ENCODE data around the gene OR6B2.
A peak's percentile ranks its signal among the peaks of the same experiment; 100 is the strongest.

OR6B2 gene

DNA sequence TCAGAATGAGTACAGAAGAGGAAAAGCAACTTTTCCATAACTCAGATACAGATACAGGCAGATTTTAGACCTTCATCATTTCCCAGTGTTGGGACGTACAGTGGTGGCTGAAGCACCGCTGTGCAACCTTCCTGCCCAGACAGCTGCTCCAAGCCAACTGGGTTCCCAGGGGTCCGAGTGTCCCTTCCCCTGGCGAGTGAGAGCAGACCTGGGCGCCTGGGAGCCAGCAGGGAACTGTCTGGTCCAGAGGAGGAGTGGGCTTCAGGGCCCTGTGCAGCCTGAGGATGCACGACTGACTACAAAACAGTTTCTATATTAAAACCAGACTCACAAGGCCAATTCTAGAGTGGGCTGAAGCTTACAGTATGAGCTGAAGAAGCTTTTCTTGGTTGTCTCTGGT is 11.1 kb upstream of the OR6B2 start:
- no peak for DNase-seq (ENCODE audit: low read depth, low spot score)

DNA sequence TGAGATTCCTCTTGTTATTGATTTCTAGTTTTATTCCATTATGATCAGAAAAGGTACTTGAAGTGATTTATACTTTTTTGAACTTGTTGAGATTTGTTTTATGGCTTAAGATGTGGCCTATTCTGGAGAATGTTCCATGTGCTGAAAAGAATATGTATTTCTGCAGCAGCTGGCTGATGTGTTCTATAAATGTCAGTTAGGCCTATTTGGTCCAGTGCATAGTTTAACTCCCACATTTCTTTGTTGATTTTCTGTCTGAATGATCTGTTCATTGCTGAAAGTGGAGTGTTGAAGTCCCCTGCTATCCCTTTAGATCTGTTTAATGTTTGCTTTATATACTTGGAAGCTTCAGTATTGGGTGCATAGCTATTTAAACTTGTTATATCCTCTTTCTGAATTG is 7.1 kb upstream of the OR6B2 start:
- no peak for DNase-seq (ENCODE audit: low read depth, low spot score)

DNA sequence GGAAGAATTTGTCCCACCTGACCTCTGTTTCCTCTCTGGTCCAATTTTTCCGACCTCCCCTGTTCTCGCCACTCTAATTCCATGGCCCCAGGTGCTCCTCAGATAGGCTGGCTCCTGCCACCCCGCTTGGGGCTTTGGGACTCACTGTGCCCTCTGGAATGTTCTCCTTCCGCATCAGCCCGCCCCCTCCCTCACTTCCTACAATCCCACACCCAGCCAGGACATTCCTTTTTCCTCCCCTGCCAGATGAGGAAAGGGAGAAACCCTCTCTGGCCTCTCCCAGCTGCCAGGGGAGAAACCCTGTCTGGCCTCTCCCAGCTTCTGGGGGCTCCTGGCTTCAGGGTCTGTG is 3.1 kb upstream of the OR6B2 start:
- no peak for DNase-seq (ENCODE audit: low read depth, low spot score)

DNA sequence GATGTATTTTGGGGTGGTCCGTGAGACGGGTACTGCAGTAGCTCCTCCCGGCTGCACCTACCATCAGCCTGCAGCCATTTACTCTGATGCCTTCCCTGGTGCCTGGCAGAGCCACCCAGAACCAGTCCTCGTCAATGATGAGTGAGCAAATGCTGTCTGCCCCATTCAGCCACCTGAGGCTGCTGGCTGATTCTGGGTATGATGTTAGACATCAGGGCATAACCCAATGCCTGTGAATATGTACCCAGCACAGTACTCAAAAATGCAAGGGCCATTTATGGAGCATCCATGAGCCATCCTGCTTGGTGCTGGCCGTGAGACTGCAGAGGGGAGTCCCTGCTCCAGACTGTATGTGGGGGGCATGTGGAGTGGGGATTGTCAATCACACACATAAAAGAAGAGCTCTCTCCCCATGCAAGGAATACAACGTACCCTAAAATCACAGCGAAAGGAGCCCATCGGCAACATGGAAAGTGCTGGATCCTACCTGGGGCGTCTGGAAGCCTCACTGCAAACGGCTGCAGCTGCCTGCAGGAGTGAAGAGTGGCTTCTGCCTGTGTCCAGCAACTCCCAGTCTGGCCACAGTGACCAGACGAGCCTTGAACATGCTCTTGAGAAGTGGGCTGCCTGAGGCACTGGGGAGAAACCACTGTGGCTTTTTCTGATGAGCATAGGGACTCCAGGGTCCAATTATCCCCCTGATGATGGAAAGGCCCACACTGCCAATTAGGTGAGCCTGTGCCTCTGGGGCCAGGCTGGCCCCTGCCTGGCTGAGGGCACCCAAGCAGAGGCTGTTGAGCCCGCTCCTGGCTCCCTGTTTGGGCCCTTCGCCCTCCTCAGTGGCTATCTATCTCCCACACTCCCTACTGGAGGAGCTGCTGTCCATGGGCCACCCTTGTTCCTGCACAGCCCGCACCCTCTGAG is 2.4 kb upstream of the OR6B2 start:
- no peak for DNase-seq (ENCODE audit: low read depth, low spot score)

DNA sequence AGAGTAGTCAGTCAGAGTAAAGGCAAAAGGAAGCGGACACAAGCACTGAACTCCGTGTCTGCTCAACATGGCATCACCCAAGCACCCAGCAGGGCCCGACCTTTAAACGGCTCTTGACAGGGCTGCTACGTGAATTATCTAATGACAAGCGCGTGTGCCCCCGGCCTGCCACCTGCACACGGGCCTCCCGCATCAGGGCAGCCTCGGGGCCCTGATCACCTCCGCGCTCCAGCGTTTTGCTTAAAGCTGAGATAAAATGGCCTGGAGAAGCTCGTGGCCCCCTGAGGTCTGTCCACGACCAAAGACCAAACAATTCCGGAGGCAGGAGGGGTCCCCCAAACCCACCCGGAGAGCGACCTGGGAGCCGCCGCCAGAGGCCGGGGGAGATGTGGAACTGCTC is 5.5 kb downstream of the OR6B2 start:
- DNase-seq (ENCODE audit: low read depth, low spot score): peak; percentile 19

DNA sequence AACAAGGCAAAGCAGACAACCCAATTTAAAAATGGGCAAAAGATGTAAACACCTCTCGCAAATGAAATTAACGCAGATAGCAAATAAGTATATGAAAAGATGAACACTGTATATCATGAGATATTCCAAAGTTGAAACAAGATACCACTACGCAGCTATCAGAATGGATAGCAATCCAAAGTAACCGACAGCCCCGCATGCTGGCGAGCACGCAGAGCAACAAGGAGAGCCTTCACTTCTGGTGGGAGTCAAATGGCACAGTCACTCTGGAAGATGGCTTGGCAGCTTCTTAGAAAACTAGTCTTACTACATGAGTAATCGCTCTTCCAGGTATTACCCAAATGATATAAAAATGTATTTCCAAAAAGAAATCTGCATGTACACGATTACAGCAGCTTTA is 6.4 kb downstream of the OR6B2 start:
- DNase-seq (ENCODE audit: low read depth, low spot score): no peak

DNA sequence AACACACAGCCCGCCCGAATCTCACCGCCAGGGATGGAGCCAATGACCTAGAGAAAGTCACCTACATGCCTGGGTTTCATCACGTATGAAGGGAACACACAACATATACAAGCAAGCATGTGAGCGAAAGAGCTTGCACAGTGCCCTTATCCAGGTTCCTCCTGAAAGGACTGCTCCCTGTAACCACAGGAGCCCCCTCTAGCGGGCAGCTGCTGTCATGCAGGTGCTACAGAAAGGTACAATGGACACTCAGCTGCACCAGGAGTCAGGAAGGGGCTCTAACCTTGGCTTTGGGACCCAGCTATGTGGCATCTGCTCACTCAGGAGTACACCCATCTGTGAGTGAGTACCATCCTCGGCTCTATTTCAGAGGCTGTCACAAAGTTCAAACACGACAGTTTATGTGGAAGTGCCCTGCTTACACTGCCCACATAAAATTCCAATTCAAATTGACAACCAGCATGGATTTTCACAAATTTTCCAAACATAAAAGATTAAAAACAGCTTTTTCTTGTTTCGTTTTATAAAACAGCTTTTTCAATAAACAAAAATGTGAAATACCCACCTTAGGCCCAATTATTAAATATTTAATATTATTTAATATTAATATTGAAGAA is 8.6 kb downstream of the OR6B2 start:
- peak; percentile 80 for DNase-seq (ENCODE audit: low read depth, low spot score)

DNA sequence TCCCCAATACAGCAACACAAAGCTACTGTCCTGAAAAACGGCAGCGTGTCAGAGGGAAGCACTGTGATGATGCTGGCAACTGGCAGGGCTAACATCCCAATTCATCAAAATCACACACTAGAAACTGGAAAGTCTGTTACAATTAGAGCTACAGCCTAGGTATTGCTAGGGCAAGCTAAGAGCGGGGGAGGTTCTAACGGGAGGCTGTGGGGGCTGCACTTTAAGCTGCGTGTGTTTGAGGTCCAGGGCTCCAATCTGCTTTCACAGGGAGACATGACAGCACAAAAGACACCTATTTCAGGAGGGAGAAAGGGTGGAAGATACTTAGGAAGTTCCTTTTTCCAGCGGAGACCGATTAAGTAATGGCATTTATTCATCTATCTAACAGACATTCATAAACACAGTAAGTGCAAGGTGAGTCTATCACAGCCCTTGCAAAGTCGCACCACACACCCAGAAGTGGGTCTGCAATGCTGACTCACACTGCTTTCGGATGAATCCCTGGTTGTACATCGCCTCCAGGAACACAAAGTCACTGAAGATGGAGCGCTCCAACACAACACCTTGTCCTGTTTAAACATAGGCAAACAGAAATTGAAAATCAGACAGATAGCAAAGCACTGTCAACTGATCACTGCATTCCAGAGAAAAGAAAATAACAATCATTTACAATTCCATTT is 12.0 kb downstream of the OR6B2 start:
- DNase-seq (ENCODE audit: low read depth, low spot score): no peak

DNA sequence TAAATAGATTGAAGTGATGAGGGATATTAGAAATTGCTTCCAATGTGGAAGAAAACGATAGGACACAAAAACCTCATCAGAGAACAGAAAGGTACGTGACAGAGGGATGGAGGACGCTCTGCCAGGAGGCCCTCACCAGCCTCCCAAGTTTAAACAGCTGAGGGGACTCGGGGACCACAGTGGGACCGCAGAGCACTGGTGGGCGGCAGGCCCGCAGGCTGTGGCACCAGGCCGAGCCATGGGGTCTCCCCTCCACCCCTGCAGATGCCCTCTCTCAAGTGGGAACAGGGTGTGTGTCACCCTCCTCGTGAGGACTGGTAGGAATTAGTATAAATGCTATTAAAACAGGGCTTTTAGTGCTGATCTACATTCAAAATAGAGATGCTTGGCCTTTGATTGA is 15.9 kb downstream of the OR6B2 start:
- DNase-seq (ENCODE audit: low read depth, low spot score): no peak

DNA sequence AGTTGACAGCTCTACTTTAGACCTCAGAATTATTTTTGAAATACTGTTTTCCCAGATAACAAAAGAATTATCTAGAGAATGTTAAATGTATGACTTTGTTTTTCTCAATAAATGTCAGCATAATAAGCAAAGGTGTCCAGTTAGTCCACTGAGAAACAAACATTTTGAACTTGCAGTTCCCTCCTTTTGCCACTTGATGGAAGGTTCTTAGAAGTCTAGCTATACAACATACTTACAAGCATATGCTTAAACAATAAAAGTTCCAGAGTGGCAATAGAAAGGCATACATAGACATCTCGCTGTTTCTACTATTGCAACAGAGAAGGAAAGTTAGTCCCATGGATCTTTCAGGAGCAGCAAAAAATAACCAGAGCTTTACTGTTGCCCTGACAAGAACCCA is 16.9 kb downstream of the OR6B2 start:
- no peak for DNase-seq (ENCODE audit: low read depth, low spot score)

DNA sequence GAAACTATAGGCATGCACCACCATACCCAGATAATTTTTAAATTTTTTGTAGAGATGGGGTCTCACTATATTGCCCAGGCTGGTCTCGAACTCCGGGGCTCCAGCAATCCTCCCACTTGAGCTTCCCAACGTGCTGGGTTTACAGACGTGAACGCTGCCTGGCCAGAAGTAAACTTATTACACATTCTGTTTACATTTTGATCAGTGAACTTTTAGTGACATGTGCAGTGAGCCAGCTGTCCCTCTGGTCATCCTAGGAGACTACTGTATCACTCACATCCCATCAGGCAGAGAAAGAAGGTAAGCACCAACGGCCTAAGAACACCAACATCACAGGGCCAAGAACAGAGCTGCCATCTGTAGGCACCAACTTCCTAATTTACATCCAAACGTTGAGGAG is 27.2 kb downstream of the OR6B2 start:
- no peak for DNase-seq (ENCODE audit: low read depth, low spot score)

DNA sequence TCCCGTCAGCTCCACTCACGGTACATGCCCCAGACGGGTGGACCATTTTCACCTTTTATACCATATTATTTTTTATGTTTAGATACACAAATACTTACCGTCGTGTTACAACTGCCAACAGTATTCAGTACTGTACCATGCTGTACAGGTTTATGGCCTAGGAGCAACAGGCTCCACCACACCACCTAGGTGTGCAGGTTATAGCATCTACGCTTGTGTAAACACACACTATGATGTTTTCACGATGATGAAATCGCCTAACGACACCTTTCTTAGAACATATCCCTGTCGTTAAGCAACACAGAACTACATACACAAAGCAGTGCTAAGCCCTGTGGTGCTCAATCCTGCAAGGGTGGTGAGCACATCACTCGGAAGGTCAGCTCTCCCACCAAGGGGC is 29.6 kb downstream of the OR6B2 start:
- no peak for DNase-seq (ENCODE audit: low read depth, low spot score)

DNA sequence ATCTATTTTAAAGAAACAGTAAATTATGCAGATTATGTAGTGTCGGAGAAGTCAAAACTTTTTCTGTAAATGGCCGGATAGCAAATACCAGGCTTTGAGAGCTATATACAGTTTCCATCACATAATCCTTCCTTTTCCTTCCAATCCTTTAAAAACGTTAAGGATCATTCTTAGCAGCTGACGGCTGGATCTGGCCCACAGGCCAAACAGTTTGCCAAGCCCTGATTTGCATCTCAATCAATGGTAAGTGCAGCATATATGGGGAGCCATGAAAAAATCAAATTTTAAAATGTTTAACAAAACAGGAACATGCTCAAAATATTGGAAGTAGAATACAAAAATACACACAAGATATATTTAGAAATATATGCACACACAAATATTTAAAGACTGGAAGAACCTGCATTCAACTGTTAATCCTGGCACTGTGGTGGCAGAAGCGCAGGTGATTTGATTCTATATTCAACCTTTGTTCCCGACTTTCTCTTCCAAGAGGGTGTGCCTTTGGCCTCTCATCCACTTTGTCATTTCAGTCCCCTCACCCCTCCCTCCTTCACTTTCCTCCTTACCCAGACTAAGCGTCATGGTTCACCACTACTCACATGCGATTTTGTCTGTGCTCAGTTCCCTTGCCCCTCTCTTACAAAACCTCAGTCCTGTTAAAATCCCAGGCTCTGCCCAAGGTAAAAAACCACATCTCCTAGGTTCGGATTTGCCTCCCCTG is 32.4 kb downstream of the OR6B2 start:
- no peak for DNase-seq (ENCODE audit: low read depth, low spot score)

DNA sequence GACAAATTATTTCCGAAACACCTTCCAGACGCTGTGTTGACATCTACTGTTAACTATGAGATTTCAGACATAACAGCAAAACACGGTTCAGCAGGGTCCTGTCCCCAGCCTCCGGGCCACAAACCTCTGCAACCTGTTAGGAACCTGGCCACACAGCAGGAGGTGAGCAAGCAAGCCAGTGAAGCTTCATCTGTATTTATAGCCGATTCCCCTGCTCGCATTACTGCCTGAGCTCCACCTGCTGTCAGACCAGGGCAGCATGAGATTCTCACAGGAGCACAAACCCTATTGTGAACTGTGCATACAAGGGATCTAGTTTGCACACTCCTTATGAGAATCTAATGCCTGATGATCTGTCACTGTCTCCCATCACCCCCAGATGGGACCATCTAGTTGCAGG is 36.1 kb downstream of the OR6B2 start:
- DNase-seq (ENCODE audit: low read depth, low spot score): peak; percentile 11

DNA sequence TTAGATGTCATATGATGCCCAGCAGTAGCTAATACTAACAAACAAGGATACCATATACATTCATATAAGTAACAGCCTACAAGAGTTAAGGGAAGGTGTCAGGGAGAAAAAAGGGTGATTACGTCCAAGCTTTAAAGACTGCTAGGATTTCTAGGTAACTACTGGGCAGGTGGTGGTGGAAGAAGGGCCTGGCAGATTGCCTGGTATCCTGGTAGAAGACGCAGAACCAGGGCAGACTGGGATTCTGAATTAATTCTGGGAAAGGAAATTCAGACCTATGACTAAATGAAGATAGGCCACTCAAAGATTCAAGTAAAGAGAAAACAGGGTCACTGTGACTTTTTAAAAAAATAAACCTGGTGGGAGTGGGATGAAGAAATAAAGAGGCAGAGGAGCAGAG is 36.9 kb downstream of the OR6B2 start:
- DNase-seq (ENCODE audit: low read depth, low spot score): no peak

DNA sequence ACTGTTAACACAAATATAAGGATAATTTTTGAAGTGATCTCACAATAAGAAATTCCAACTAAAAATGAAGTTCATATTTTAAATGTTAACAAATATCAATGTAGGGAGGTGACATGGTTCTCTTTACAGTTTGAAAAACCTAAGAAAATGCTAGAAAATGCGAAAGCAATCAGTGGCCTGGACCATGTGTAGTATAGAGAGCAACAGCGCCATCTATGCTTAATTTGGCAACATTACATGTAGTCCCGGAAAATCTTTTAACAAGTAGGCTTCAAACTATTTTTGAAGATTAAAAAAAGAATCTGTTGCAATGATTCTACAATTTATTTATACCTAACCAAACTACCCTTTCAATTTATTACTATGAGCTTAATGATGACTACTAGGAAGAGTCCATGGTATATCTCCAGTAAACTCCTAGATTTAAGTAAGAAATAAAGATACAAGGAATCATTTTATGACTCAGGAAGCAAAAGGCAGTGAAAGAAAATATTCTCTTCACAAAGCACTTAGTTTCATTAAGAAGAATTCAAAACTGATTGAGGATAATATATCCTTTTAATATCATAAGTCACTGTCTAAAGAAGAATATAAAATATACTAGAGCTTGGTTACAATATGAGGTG is 38.4 kb downstream of the OR6B2 start:
- DNase-seq (ENCODE audit: low read depth, low spot score): no peak

DNA sequence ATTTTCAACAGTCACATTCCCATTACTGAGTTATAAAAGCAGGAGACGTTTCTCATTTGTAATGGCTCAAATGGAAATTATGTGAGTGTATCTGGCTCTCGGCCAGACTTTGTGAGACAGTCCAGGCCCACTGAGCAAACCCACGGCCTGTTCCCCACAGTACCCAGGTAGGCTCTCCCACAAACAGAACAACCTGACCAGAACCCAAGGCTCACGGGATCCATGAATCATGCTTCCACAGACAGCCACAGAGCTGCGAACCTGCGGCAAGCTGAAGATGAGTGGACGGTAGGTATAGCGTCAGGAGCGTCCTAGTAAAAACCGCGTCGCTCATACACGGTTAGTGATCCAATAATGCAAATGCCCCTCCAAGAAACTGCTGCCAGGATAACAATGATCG is 39.3 kb downstream of the OR6B2 start:
- DNase-seq (ENCODE audit: low read depth, low spot score): no peak

DNA sequence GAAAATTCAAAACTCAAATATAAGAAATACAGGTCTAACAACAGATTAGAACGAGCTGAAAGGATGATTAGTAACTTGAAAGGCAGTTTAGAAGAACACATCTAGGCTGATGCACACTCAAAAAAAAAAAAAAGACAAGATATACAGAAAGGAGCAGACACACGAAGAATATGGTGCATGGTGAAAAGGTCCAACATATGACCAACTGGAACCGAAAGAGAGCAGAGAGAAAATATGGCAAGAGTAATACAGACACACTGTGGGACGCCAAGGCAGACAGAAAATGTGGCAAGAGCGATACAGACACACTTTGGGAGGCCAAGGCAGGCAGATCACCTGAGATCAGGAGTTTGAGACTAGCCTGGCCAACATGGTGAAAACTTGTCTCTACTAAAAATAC is 44.9 kb downstream of the OR6B2 start:
- DNase-seq (ENCODE audit: low read depth, low spot score): no peak

DNA sequence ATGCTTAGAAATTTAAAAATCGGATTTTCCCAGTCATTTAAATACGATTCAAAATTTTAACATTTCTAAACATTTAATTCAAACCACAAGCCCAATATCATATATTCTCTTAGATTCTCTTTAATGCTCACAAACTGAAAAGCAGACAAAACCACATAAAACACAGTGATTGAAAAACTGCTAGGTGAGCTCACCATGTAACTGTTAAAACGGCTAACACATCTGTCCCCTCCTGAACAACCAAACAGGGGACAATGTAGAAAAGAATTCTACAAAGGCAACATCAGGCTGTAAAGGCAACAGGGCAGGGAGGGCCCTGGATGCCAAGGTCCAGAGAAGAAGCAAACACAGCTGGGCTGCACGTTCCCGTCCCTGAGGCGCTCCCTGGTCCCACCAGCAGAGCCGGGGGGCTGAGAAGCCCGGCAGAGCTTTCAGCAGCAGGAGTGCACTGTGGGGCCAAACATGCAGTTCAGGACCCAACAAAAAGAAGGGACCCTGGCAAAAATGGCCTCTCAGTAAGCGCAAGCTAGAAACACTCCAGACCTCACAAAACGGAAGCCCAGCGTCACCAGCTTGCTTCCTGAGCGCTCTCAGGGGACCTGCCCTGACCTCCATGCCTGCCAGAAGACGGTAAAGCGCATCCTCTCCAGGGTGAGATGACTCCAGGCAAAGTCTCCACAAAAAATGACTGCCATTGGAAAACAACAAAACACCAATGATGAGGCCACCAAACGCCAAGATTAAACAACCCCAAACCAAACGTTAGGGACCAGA is 45.6 kb downstream of the OR6B2 start:
- no peak for DNase-seq (ENCODE audit: low read depth, low spot score)

DNA sequence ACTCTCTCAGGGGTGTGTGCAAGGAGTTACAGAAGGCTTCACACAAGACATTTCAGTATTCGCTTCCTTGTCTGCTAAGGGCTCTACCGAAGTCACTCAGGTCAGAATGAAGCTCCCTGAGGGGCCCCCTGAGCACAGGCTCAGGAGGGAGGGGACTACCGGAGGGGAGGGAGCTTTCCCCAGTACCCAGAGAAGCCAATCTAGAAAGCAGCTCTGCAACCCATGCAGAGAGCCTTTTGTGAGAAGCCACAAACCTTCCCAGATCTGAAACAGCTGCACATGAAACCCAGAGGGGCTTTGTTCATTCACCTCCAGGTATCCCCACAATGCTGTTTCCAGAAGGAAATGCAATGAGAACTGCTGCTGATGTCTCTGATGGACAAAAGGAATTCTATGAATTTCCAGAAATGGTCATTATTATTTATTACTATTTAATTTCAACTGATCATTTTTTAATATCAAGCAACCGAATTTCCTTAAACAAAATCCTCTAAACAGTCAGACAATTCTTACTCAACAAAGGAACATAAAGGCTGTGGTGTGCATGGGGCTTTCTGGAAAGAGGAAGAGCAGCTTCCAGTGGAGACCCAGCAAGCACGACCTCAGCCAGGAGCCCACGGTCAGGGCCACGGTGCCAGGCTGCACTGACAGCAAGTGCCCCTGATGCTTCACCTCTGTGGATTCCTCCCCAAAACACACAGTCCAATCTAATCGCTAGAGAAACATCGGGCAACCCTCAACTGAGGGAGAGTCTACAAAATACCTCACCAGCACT is 47.0 kb downstream of the OR6B2 start:
- DNase-seq (ENCODE audit: low read depth, low spot score): no peak

Measured in ELF-1 (cell line).